ENCODE data around the gene MXRA8.

- TF ChIP-seq CTCF (IDR thresholded peaks at IDR 0.05; ENCODE audit: borderline replicate concordance, extremely low read depth, low read length, poor library complexity, severe bottlenecking) (no peak), EZH2 (IDR thresholded peaks at IDR 0.05; ENCODE audit: borderline replicate concordance, low read depth, low read length, severe bottlenecking) (no peak)
Measured at GRCh38 chr1:1334835-1335234, 23.5 kb downstream of the MXRA8 start.

All from DND-41 (cell line).